NT2/D1 (cell line): ENCODE measurements around the gene ACTBL2.

ENCODE experiments used
- SUZ12 ChIP-seq: IDR thresholded peaks from 2 replicates; pipeline ENCODE4 v1.6.1; 2011; ENCODE audit not compliant: insufficient read length, insufficient read depth; ENCODE audit errors: extremely low read depth
- YY1 ChIP-seq: IDR thresholded peaks from 2 replicates; pipeline ENCODE4 v1.6.1; 2011; ENCODE audit not compliant: insufficient read length, insufficient read depth
- ZNF274 ChIP-seq: IDR thresholded peaks from 2 replicates; pipeline ENCODE4 v1.6.1; 2011; ENCODE audit warnings: mild to moderate bottlenecking, low read depth, low read length

DNA sequence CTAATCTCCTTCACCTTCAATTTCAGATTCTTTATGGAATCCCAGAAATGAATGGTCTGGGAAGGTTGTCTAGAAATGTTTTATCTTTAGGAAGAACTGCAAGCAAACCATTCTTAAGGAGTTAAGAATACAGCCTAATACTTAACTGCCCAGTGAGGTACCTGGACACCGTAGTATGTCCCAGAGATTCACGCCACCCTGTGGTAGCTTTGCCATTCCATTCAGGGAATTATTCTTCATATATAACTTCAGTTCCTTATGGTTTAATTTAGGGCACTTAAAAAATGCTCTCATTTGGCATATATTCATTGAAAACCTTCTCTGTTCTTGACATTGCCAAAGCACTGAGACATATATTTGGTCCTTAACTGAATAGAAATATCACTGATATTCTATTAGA is 49.7 kb downstream of the ACTBL2 start:
- TF ChIP-seq ZNF274: no peak
- no peak for TF ChIP-seq SUZ12
- TF ChIP-seq YY1: no peak
